Activated CD4-positive, alpha-beta T cell treated with anti-CD3 and anti-CD28 coated beads, Interleukin-2, amount 50 U/mL, for 48 hours (primary cell): Measurements from ENCODE around the gene RPS6KA5.
"Not testable (repeated sequence)": the region's sequence is repeated elsewhere in the genome, so short reads cannot be mapped to it uniquely, and the experiment has no call there.

Experiments
- DNase-seq, 2 experiments: peaks; one replicate each; pipeline ENCODE4 v3.0.0-alpha.2; 2020

RPS6KA5 gene

GRCh38 chr14:90827919-90828610 is 232.4 kb downstream of the RPS6KA5 start:
- DNase-seq, result peak; percentile 91 to 93

- DNase-seq, result not testable (repeated sequence)
Observed at GRCh38 chr14:90823542-90823941, 236.9 kb downstream of the RPS6KA5 start.

- DNase-seq, result peak; percentile 80 to 84
Observed at GRCh38 chr14:90820958-90821357, 239.5 kb downstream of the RPS6KA5 start.

- DNase-seq, result no peak
Observed at GRCh38 chr14:90819734-90820393, 240.6 kb downstream of the RPS6KA5 start.

- DNase-seq, result no peak
Observed at GRCh38 chr14:90818715-90819114, 241.7 kb downstream of the RPS6KA5 start.

GRCh38 chr14:90816681-90817436 is 243.6 kb downstream of the RPS6KA5 start:
- no peak for DNase-seq

- DNase-seq, result peak; percentile 27 to 37
Observed at GRCh38 chr14:90815822-90816662, 244.4 kb downstream of the RPS6KA5 start, which contains the start of gene TTC7B. TSS of gene TTC7B (minus strand) at chr14:90816430. CDS start at chr14:90816295, 135 bp downstream.

- no peak for DNase-seq
Observed at GRCh38 chr14:90815572-90815821, 244.9 kb downstream of the RPS6KA5 start.

GRCh38 chr14:90814806-90815571 is 245.5 kb downstream of the RPS6KA5 start:
- DNase-seq, result no peak

GRCh38 chr14:90813442-90813841 is 247.0 kb downstream of the RPS6KA5 start:
- DNase-seq, result no peak

GRCh38 chr14:90812109-90812508 is 248.3 kb downstream of the RPS6KA5 start:
- no peak for DNase-seq

- DNase-seq, result no peak
Observed at GRCh38 chr14:90811641-90812040, 248.8 kb downstream of the RPS6KA5 start.

- DNase-seq, result no peak
Observed at GRCh38 chr14:90810806-90811205, 249.6 kb downstream of the RPS6KA5 start.

GRCh38 chr14:90809530-90810312 is 250.7 kb downstream of the RPS6KA5 start:
- no peak for DNase-seq

GRCh38 chr14:90808759-90809529 is 251.5 kb downstream of the RPS6KA5 start:
- DNase-seq, result no peak

GRCh38 chr14:90807060-90807459 is 253.4 kb downstream of the RPS6KA5 start:
- no peak for DNase-seq

GRCh38 chr14:90805662-90806540 is 254.5 kb downstream of the RPS6KA5 start:
- DNase-seq, result no peak

GRCh38 chr14:90805084-90805391 is 255.4 kb downstream of the RPS6KA5 start:
- DNase-seq, result no peak

GRCh38 chr14:90804292-90805083 is 256.0 kb downstream of the RPS6KA5 start:
- DNase-seq, result no peak
